ENCODE data around the gene HSD17B13.
"Not testable (repeated sequence)": the region's sequence is repeated elsewhere in the genome, so short reads cannot be mapped to it uniquely, and the experiment has no call there.

The HSD17B13 gene

GRCh38 chr4:87356832-87357526, 34.3 kb upstream of the HSD17B13 start:
- TF ChIP-seq, protein P1, sequence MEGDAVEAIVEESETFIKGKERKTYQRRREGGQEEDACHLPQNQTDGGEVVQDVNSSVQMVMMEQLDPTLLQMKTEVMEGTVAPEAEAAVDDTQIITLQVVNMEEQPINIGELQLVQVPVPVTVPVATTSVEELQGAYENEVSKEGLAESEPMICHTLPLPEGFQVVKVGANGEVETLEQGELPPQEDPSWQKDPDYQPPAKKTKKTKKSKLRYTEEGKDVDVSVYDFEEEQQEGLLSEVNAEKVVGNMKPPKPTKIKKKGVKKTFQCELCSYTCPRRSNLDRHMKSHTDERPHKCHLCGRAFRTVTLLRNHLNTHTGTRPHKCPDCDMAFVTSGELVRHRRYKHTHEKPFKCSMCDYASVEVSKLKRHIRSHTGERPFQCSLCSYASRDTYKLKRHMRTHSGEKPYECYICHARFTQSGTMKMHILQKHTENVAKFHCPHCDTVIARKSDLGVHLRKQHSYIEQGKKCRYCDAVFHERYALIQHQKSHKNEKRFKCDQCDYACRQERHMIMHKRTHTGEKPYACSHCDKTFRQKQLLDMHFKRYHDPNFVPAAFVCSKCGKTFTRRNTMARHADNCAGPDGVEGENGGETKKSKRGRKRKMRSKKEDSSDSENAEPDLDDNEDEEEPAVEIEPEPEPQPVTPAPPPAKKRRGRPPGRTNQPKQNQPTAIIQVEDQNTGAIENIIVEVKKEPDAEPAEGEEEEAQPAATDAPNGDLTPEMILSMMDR (IDR thresholded peaks at IDR 0.05; ENCODE audit: low read depth, low read length): no peak
- no peak for DNase-seq (ENCODE audit: extremely low read depth, low read depth)

GRCh38 chr4:87354168-87355102, 31.8 kb upstream of the HSD17B13 start:
- TF ChIP-seq, protein P1 (IDR thresholded peaks at IDR 0.05; ENCODE audit: low read depth, low read length): no peak

GRCh38 chr4:87353592-87353991, 30.9 kb upstream of the HSD17B13 start:
- DNase-seq (ENCODE audit: extremely low read depth, low read depth): no peak
- TF ChIP-seq, protein P1 (IDR thresholded peaks at IDR 0.05; ENCODE audit: low read depth, low read length): peak; percentile 62

More at GRCh38 chr4:87354168-87355102, 31.8 kb upstream of the HSD17B13 start:
- no peak for DNase-seq (ENCODE audit: extremely low read depth, low read depth)

DNA sequence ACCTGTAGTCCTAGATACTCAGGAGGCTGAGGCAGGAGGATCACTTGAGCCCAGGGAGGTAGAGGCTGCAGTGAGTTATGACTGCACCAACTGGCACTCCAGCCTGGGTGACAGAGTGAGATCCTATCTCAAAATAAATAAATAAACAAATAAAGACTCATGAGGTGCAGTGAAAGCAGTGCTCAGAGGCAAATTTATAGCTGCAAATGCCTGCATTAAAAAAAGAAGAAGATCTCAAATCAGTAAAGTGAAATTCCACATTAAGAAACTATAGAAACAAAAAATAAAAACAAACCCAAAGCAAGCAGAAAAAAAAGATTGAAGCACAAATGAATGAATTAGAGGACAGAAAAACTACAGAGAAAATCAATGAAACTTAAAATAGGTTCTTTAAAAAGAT, 22.5 kb upstream of the HSD17B13 start:
- no peak for DNase-seq (ENCODE audit: extremely low read depth, low read depth)

DNA sequence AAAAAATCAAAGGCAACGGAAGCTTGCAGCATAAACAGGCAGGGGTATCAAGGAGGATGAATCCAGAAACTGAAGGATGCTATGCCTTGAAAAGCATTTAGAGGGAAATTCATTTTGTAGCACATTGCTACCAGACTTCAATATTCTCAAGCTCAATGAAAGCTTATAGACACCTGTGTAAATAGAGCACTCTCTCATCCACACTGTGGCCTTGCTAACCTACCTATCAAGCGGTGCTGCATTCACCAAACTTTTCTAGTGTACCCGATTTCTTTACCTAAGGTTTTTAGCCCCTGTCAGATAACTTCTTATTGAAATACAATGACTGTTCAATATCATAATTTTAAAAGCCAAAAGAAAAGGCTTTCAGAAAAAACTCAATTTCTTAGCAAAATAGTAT, 20.2 kb upstream of the HSD17B13 start:
- TF ChIP-seq, protein P1 (IDR thresholded peaks at IDR 0.05; ENCODE audit: low read depth, low read length): no peak
- no peak for DNase-seq (ENCODE audit: extremely low read depth, low read depth)

More for the DNA sequence above, 22.5 kb upstream of the HSD17B13 start:
- TF ChIP-seq, protein P1 (IDR thresholded peaks at IDR 0.05; ENCODE audit: low read depth, low read length): no peak

GRCh38 chr4:87341954-87342635, 19.4 kb upstream of the HSD17B13 start:
- DNase-seq (ENCODE audit: extremely low read depth, low read depth): not testable (repeated sequence)

DNA sequence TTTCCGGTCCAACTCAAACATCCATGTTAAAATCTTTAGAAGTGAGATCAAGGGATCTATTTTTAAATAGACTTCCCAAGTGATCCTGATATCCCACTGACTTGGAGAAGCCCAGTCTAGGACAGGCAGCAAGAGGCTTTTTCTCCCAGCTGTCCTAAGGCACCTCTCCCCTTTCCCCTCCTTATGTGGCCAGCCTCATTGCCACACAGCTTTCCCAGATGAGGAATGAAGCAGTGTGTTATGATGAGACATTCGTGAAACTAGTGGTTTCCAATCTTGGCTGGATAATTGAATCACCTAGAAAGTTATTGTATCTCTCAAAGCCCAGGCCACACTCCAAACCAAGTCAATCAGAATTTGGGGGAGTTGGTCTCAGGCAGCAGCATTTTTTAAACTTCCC, 16.8 kb upstream of the HSD17B13 start:
- no peak for DNase-seq (ENCODE audit: extremely low read depth, low read depth)
- TF ChIP-seq, protein P1 (IDR thresholded peaks at IDR 0.05; ENCODE audit: low read depth, low read length): no peak
